GM12878 (cell line): Measurements from ENCODE around the gene CDHR2. TPM values are rescaled to one million over a fixed set of nuclear protein-coding genes. Genes with fewer than 3 reads are reported as not detected.
A peak's percentile ranks its signal among the peaks of the same experiment; 100 is the strongest.

ENCODE experiments used
- BACH1 ChIP-seq: fragments of 450-650 bp; IDR thresholded peaks from 2 replicates; pipeline ENCODE4 v1.6.1; 2017; ENCODE audit warnings: mild to moderate bottlenecking, borderline replicate concordance
- CHD4 ChIP-seq: fragments of 200-600 bp; sonication (generic); IDR thresholded peaks from 2 replicates; pipeline ENCODE4 v1.6.1; 2016; ENCODE audit warnings: mild to moderate bottlenecking
- GABPA ChIP-seq: IDR thresholded peaks from 2 replicates; pipeline ENCODE4 v1.6.1; 2014; ENCODE audit warnings: antibody characterized with exemption, low read depth, mild to moderate bottlenecking, inconsistent platforms
- GATAD2B ChIP-seq: fragments of 450-650 bp; conservative IDR thresholded peaks from 2 replicates; pipeline ENCODE4 v1.6.1; 2017; ENCODE audit warnings: low read depth, mild to moderate bottlenecking, moderate library complexity
- MYC ChIP-seq: IDR thresholded peaks from 2 replicates; pipeline ENCODE4 v1.6.1; 2011; ENCODE audit warnings: mild to moderate bottlenecking, low read length, moderate library complexity, inconsistent platforms; ENCODE audit not compliant: insufficient read depth, insufficient replicate concordance, insufficient read length, severe bottlenecking
- NRF1 ChIP-seq: conservative IDR thresholded peaks from 2 replicates; pipeline ENCODE4 v1.6.1; 2011; ENCODE audit warnings: mild to moderate bottlenecking, low read depth, low read length, improper control_type of control experiment
- PAX5 ChIP-seq: IDR thresholded peaks from 2 replicates; pipeline ENCODE4 v1.6.1; 2011; ENCODE audit warnings: low read depth, low read length, borderline replicate concordance
- PAX8 ChIP-seq: fragments of 450-650 bp; IDR thresholded peaks from 2 replicates; pipeline ENCODE4 v1.6.1; 2017; ENCODE audit warnings: mild to moderate bottlenecking, moderate library complexity
- POLR2A ChIP-seq: IDR thresholded peaks from 2 replicates; pipeline ENCODE4 v1.6.1; 2011; ENCODE audit warnings: low read depth, mild to moderate bottlenecking, low read length
- RAD21 ChIP-seq: IDR thresholded peaks from 2 replicates; pipeline ENCODE4 v1.6.1; 2011; ENCODE audit warnings: mild to moderate bottlenecking, low read depth, low read length, moderate library complexity; ENCODE audit not compliant: insufficient read depth
- RB1 ChIP-seq: fragments of 450-650 bp; formaldehyde crosslinking; IDR thresholded peaks from 2 replicates; pipeline ENCODE4 v1.6.1; 2017; ENCODE audit warnings: mild to moderate bottlenecking, borderline replicate concordance
- RUNX3 ChIP-seq: IDR thresholded peaks from 2 replicates; pipeline ENCODE4 v1.6.1; 2012; ENCODE audit warnings: low read length, inconsistent platforms
- SMAD5 ChIP-seq: IDR thresholded peaks from 2 replicates; pipeline ENCODE4 v1.6.1; 2016; ENCODE audit warnings: antibody characterized with exemption, low read depth
- SMARCA5 ChIP-seq: fragments of 450-650 bp; IDR thresholded peaks from 2 replicates; pipeline ENCODE4 v1.6.1; 2017; ENCODE audit warnings: mild to moderate bottlenecking
- ZBED1 ChIP-seq: IDR thresholded peaks from 2 replicates; pipeline ENCODE4 v1.6.1; 2016; ENCODE audit warnings: borderline replicate concordance
- ZNF207 ChIP-seq: fragments of 450-650 bp; IDR thresholded peaks from 2 replicates; pipeline ENCODE4 v1.6.1; 2014; ENCODE audit warnings: antibody characterized with exemption, mild to moderate bottlenecking, borderline replicate concordance
- polyA plus RNA-seq, 11 experiments: library from polyadenylated mRNA; depleted of rRNA in 4 of 11; unstranded in 6 of 11; stranded (reverse) in 5 of 11; fragments of >200 nt; fragmentation: Nextera tagmentation in 4 of 11; fragmentation: Illumina TruSeq in 1 of 11; extraction: Ambion mirVana in 4 of 11; extraction: Trizol in 1 of 11; gene quantifications; 1 replicate in 1 of 11; 2 replicates in 10 of 11; pipeline versions ENCODE4 v1.2.1 to v1.2.3, GENCODE V29; 2011 to 2016; ENCODE audit warnings: inconsistent platforms in 2 of 11, missing spikeins in 2 of 11, low read depth in 1 of 11
- total RNA-seq, 4 experiments: library from RNA; depleted of rRNA in 3 of 4; stranded (reverse); fragments of >200 nt in 3 of 4; fragmentation: Illumina TruSeq in 1 of 4; extraction: Trizol in 1 of 4; gene quantifications; 2 replicates each; pipeline versions ENCODE4 v1.2.1 to v1.2.3, GENCODE V29; 2013 to 2021
- TF ChIP-seq, protein P1 (sequence below): IDR thresholded peaks from 2 replicates; pipeline ENCODE4 v1.6.1; 2012; ENCODE audit warnings: mild to moderate bottlenecking, low read depth, low read length

The CDHR2 gene
- total and polyA plus RNA-seq, 10 of the 15 experiments (the other 5 are each of a cell fraction or from before 2014, with no cell fraction given): 0.03 to 0.46 (median 0.06) TPM; not detected in 5

DNA sequence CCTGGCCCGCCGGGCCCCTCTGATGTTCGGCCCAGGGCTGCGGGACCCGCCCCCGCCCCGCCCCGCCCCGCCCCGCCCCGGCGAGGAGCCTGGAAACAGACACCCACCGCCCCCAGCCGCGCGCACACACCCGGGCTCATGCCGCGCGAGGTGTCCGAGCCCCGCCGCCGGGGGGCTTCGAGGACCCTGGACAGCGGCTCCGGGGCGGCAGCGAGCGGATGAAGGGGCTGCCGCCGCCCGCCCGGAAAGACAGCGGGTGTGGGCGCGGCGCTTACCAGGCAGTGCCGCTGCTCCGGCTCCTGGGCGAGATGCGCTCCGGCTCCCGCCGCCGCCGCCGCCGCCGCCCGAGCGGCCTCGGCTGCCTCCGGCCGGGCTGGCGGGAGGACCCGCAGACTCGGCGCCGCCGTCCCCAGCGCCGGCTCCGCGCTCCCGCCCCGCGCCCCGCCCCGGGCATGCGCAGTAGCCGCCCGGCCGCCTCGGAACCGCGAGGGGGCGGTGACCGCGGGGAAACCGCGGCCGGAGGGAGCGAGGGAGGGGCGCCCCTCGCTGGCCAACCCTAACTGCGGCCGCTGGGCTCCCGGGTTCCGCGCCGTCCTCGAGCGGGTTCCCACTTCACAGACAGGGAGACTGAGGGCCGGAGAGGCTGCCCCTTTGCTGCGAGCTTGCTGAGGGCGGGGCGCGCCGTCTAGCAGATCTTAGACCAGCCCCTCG, 60.7 kb downstream of the CDHR2 start, which contains the start of gene GPRIN1 (continued):
- no peak for TF ChIP-seq PAX5
- TF ChIP-seq ZBED1: no peak
- TF ChIP-seq NRF1: peak; percentile 27; the same call in 1 of the 2 replicates
- no peak for TF ChIP-seq CHD4
- TF ChIP-seq, protein P1, sequence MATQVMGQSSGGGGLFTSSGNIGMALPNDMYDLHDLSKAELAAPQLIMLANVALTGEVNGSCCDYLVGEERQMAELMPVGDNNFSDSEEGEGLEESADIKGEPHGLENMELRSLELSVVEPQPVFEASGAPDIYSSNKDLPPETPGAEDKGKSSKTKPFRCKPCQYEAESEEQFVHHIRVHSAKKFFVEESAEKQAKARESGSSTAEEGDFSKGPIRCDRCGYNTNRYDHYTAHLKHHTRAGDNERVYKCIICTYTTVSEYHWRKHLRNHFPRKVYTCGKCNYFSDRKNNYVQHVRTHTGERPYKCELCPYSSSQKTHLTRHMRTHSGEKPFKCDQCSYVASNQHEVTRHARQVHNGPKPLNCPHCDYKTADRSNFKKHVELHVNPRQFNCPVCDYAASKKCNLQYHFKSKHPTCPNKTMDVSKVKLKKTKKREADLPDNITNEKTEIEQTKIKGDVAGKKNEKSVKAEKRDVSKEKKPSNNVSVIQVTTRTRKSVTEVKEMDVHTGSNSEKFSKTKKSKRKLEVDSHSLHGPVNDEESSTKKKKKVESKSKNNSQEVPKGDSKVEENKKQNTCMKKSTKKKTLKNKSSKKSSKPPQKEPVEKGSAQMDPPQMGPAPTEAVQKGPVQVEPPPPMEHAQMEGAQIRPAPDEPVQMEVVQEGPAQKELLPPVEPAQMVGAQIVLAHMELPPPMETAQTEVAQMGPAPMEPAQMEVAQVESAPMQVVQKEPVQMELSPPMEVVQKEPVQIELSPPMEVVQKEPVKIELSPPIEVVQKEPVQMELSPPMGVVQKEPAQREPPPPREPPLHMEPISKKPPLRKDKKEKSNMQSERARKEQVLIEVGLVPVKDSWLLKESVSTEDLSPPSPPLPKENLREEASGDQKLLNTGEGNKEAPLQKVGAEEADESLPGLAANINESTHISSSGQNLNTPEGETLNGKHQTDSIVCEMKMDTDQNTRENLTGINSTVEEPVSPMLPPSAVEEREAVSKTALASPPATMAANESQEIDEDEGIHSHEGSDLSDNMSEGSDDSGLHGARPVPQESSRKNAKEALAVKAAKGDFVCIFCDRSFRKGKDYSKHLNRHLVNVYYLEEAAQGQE: peak; percentile 78
- peak; percentile 68 for TF ChIP-seq RUNX3
- TF ChIP-seq POLR2A: 0 out of 2 replicates have a peak, but pooled peaks have one; percentile 31
- no peak for TF ChIP-seq PAX8
- peak; percentile 78 for TF ChIP-seq SMARCA5
- TF ChIP-seq RAD21: peak; percentile 18; the same call in 1 of the 2 replicates
- TF ChIP-seq ZNF207: no peak
- TF ChIP-seq GATAD2B: 0 out of 2 replicates have a peak, but pooled peaks have one; percentile 64
- TF ChIP-seq MYC: no peak
- TF ChIP-seq SMAD5: no peak
- no peak for TF ChIP-seq BACH1
- no peak for TF ChIP-seq GABPA
- peak; percentile 67; the same call in 1 of the 2 replicates for TF ChIP-seq RB1
